GM19193 (cell line): ENCODE measurements around the gene OLIG1.

Experiments used
- POLR2A ChIP-seq: IDR thresholded peaks from 4 replicates; pipeline ENCODE4 v1.6.1; 2011; ENCODE audit not compliant: insufficient read depth, insufficient read length; ENCODE audit errors: extremely low read depth

Gene OLIG1

DNA sequence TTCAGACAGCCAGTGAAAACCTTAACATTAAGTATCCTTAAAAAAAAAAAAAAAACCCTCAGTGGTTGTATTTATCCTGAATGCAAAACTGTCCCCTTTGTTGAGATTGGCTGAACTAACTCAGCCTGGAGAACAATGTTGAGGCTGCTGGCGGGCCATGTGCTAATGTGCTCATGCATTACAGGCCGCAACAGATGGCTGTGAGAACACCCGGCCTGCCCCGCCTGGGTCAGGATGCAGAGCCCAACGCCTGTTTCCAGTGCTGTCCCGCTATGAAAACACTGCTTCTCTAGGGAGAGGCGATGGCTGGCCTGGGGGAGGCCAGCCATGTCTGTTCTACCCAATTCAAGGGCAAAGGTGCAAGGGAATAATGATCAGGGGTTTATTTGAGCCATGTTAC, 30.4 kb upstream of the OLIG1 start:
- no peak for TF ChIP-seq POLR2A

GRCh38 chr21:33040215-33040614, 29.7 kb upstream of the OLIG1 start:
- no peak for TF ChIP-seq POLR2A

- TF ChIP-seq POLR2A, result no peak
Observed at GRCh38 chr21:33041981-33042380, 28.0 kb upstream of the OLIG1 start.

GRCh38 chr21:33042812-33043211, 27.1 kb upstream of the OLIG1 start:
- no peak for TF ChIP-seq POLR2A

DNA sequence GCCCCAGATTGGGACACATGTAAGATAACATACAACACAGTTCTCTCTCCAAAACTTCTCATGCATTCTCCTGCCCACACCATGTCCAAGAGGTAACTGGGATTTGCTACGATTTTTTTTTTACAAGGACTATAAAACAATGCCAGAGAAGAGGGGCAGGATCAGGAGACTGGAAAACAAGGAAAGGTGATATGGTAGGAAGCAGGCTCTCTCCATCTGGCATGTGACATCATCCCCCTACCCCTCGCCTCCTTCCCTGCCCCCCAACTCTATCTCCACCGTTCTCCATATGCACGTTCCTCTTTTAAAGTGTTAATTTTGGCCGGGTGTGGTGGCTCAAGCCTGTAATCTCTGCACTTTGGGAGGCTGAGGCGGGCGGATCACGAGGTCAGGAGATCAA, 23.5 kb upstream of the OLIG1 start:
- no peak for TF ChIP-seq POLR2A

DNA sequence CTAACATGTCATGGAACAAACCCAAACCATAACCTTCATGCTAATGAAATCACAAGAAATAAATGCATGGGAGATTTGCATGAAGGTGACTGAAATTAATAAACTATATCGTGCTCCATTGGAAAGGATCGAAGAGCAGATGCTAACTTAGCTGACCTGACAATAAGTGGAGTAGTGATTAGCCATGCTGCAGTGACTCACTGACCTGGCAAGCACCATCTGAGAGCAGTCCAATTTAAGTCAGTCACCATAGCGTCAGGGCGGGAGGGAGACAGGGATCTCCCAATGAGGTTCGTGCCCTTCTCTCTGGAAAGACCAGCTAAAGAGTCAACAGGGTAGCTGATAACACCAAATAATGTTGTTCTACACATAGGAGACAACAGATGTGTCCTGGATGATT, 22.7 kb upstream of the OLIG1 start:
- no peak for TF ChIP-seq POLR2A

- no peak for TF ChIP-seq POLR2A
Observed at GRCh38 chr21:33051925-33052324, 18.0 kb upstream of the OLIG1 start.

- no peak for TF ChIP-seq POLR2A
Observed at GRCh38 chr21:33053951-33054350, 16.0 kb upstream of the OLIG1 start.

DNA sequence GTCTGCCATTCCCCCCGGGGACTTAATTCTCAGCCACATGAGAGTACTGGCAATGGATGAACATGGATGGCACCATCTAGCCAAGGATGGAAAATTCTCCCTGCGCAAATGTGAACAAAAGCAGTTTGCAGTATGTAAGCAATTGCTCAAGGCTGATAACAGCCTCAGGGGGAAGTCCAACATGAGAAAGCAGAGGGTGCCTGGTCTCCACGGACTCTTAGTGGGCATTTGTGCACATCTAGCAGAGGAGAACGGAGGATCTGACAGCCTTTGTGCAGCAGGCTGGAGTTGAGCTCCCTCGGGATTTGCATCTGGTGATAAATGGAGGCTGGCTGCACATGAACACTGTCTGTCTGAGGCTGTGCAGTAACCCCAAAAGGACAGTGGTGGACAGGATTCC, 13.9 kb upstream of the OLIG1 start:
- TF ChIP-seq POLR2A, result no peak

DNA sequence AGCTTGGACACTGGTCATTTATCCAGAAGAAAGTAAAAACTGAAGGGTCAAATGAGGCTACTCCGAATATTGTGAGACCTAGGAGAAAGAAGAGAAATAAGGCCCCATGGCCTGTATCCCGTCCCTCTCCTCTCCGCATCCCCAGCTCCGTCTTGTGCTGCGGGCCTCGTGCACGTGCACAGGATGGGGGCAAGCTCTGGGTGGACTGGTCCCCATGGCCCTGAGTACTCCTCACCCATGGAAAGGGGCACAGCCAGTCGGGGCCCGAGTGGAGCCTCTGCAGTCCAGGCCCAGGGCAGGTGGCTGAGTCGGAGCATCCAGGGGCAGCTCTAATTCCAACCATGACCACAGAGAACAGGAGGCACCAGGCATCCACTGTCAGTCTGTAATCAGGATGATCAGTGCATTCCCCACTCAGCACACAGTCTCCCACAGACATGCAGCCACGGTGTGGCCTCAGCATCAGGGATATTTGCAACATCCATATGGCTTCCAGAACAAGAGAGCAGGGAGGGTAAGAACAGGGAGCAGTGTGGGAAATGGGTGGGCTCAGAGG, 12.5 kb upstream of the OLIG1 start:
- no peak for TF ChIP-seq POLR2A

GRCh38 chr21:33058527-33058926, 11.4 kb upstream of the OLIG1 start:
- no peak for TF ChIP-seq POLR2A

DNA sequence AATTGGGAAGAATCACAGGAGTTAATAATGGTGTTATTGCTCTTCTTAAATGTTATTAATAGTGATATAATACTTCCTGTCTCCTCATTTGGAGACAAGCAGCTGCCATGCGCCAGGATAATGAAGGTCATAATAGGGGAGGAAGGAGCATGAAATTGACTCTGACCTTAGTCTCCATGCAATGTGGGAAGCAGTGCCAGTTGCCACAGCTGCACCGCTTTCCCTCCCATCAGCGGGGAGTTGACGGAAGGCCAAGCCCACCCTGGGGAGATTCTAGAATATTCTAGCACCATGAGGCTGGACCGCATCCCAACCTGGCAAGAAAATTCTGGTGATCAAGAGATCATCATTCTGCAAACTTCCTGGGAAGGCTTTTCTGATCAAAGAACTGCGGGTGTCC, 11.0 kb upstream of the OLIG1 start:
- TF ChIP-seq POLR2A, result no peak

GRCh38 chr21:33059380-33059841, 10.5 kb upstream of the OLIG1 start:
- TF ChIP-seq POLR2A, result no peak

- TF ChIP-seq POLR2A, result no peak
Observed at GRCh38 chr21:33061233-33061632, 8.7 kb upstream of the OLIG1 start.

- TF ChIP-seq POLR2A, result no peak
Observed at GRCh38 chr21:33063375-33063883, 6.5 kb upstream of the OLIG1 start.

DNA sequence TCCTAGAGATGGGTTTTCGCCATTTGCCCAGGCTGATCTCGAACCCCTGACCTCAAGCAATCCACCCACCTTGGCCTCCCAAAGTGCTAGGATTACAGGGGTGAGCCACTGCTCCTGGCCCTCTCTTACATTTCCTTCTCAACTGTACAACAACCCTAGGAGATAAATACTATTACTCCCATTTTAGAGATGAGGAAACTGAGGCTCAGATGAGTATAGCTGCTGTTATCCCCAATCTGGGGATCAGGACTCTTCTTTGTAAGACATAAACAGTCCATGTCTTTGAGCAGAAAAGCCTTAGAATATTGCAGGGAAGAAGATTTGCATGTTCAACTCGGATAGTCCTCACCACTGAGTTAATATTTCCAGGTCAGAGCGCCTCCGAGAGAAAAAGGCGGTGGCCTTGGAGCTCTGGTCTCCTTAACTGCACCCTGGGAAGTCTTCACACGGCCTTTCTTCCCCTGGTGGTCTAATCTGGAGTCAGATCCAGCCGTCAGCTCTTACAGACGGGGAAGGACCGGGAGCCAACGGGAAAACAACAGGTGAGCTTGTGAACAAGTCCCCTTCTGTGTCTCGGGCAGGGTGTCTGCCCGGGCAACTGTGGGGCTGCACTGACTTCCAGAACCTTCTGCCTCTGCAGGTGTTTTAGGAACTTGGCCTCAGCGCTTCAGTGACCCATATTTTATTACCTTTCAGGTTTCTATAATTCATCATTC, 5.9 kb upstream of the OLIG1 start:
- TF ChIP-seq POLR2A, result no peak
